Measurements from ENCODE around the gene NOL6. TPM values are rescaled to one million over a fixed set of nuclear protein-coding genes. Genes with fewer than 3 reads are reported as not detected.
A peak's percentile ranks its signal among the peaks of the same experiment; 100 is the strongest.

Gene NOL6
- total and polyA plus RNA-seq, 8 donors: 10.9 to 28.2 (median 18.9) TPM

DNA sequence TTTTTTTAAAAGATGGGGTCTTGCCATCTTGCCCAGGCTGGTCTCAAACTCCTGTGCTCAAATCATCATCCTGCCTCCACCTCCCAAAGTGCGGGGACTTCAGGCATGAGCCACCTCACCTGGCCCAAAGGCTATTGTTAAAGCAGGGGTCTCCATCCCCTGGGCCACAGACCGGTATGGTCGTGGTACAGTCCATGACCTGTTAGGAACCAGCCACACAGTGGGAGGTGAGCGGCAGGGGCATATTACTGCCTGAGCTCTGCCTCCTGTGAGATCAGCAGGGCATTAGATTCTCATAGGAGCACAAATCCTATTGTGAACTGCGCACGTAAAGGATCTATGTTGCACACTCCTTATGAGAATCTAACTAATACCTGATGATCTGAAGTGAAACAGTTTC lies 7.3 kb upstream of the NOL6 start:
- H3K9me3 ChIP-seq: no peaks in the 10 kb centered on the region
- TF ChIP-seq, protein P1, sequence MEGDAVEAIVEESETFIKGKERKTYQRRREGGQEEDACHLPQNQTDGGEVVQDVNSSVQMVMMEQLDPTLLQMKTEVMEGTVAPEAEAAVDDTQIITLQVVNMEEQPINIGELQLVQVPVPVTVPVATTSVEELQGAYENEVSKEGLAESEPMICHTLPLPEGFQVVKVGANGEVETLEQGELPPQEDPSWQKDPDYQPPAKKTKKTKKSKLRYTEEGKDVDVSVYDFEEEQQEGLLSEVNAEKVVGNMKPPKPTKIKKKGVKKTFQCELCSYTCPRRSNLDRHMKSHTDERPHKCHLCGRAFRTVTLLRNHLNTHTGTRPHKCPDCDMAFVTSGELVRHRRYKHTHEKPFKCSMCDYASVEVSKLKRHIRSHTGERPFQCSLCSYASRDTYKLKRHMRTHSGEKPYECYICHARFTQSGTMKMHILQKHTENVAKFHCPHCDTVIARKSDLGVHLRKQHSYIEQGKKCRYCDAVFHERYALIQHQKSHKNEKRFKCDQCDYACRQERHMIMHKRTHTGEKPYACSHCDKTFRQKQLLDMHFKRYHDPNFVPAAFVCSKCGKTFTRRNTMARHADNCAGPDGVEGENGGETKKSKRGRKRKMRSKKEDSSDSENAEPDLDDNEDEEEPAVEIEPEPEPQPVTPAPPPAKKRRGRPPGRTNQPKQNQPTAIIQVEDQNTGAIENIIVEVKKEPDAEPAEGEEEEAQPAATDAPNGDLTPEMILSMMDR (IDR thresholded peaks at IDR 0.05): no peak
- no peak overlapping the region for H3K27ac ChIP-seq
- intact Hi-C loops (cut with DNase I): no loop called here
- H3K27me3 ChIP-seq: no peaks in the 10 kb centered on the region
- WGBS, 2 donors: 90 to 94% methylated on average over 6 of the region's 6 CpGs
- no peak for FAIRE-seq
- H3K4me3 ChIP-seq: no peak overlapping the region
- no peaks in the 10 kb centered on the region for H3K36me3 ChIP-seq
- no peak for ATAC-seq
- no peaks in the 10 kb centered on the region for H3K4me1 ChIP-seq
- DNase-seq: no peak

GRCh38 chr9:33480106-33480505 lies 6.4 kb upstream of the NOL6 start:
- Histone ChIP-seq H3K36me3 (no peaks in the 10 kb centered on the region), H3K4me1 (no peaks in the 10 kb centered on the region), H3K9me3 (no peaks in the 10 kb centered on the region), H3K27ac (no peak overlapping the region), H3K27me3 (no peaks in the 10 kb centered on the region), H3K4me3 (no peak overlapping the region)
- DNase-seq: no peak
- FAIRE-seq: no peak
- ATAC-seq: no peak
- TF ChIP-seq, protein P1 (IDR thresholded peaks at IDR 0.05): no peak
- 63 to 68% methylated on average over 2 of the region's 2 CpGs for WGBS, 2 donors
- intact Hi-C loops (cut with DNase I): no loop called here

DNA sequence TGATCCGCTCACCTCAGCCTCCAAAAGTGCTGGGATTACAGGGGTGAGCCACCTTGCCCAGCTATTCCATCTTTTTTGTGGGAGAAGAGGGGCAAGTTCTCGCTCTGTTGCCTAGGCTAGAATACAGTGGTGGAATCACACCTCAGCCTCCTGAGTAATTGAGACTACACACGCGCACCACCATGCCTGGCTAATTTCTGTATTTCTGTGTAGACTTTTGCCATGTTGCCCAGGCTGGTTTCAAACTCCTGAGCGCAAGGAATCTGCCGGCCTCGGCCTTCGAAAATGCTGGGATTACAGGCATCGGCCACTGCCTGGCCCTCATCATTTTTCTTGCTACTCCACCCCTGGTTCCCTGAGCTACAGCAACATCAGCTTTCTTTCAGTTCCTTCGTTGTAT lies 2.8 kb upstream of the NOL6 start:
- Histone ChIP-seq H3K36me3 (no peaks in the 10 kb centered on the region), H3K4me1 (peaks cover 10 to 17% (median 11%) of the 10 kb centered on the region in 3 donors), H3K4me3 (no peak overlapping the region), H3K27ac (no peak overlapping the region), H3K9me3 (no peaks in the 10 kb centered on the region), H3K27me3 (no peaks in the 10 kb centered on the region)
- 89 to 94% methylated on average over 10 of the region's 10 CpGs for WGBS, 2 donors
- intact Hi-C loops (cut with DNase I): no loop called here
- ATAC-seq (no peak), DNase-seq (no peak), FAIRE-seq (no peak)
- TF ChIP-seq, protein P1 (IDR thresholded peaks at IDR 0.05): no peak

- FAIRE-seq (no peak), ATAC-seq (no peak), DNase-seq (no peak)
- Histone ChIP-seq H3K9me3 (no peaks in the 10 kb centered on the region), H3K36me3 (no peaks in the 10 kb centered on the region), H3K4me3 (no peak overlapping the region), H3K4me1 (peaks cover 10 to 17% (median 11%) of the 10 kb centered on the region in 3 donors), H3K27me3 (no peaks in the 10 kb centered on the region), H3K27ac (no peak overlapping the region)
- TF ChIP-seq, protein P1 (IDR thresholded peaks at IDR 0.05): no peak
- 94 to 100% methylated on average over 1 of the region's 1 CpG for WGBS, 2 donors
- intact Hi-C loops (cut with DNase I): no loop called here
Measured at GRCh38 chr9:33475357-33475756, 1.6 kb upstream of the NOL6 start.

GRCh38 chr9:33472881-33473615 lies 676 bp downstream of the NOL6 start:
- intact Hi-C loops (cut with DNase I): no loop called here
- Histone ChIP-seq H3K9me3 (no peaks in the 10 kb centered on the region), H3K36me3 (peaks cover 8 to 22% (median 13%) of the 10 kb centered on the region in 3 donors), H3K27ac (peak overlapping the region in 1 of 4 donors; percentile 35), H3K4me3 (peak overlapping the region; percentile 73 to 100 (median 94)), H3K4me1 (peaks cover 10 to 17% (median 11%) of the 10 kb centered on the region in 3 donors), H3K27me3 (no peaks in the 10 kb centered on the region)
- ATAC-seq (peak in 1 of 4 donors; percentile 3), FAIRE-seq (no peak), DNase-seq (peak in 1 of 6 donors; percentile 41)
- 8 to 9% methylated on average over 18 of the region's 18 CpGs for WGBS, 2 donors
- TF ChIP-seq, protein P1 (IDR thresholded peaks at IDR 0.05): no peak
